Endothelial cell of umbilical vein (primary cell): Measurements from ENCODE around the gene FXYD6. TPM values are rescaled to one million over a fixed set of nuclear protein-coding genes. Genes with fewer than 3 reads are reported as not detected.
A peak's percentile ranks its signal among the peaks of the same experiment; 100 is the strongest.

Experiments used
- BruUV-seq: library from RNA; stranded (reverse); fragments of 400-500 nt; replicated peaks from 2 replicates; lab custom pipeline; 2021; lab: Mats Ljungman, UMichigan
- CTCF ChIA-PET: fragments of 300-600, 350-600 bp; sonication (Branson Sonifier 250); formaldehyde crosslinking; loops from one replicate; lab custom pipeline; 2021; ENCODE audit warnings: antibody characterized with exemption, inconsistent platforms; lab: Charles Lee
- POLR2A ChIA-PET: fragments of 300-600, 350-600 bp; sonication (Branson Sonifier 250); formaldehyde crosslinking; loops from one replicate; lab custom pipeline; 2021; ENCODE audit warnings: antibody characterized with exemption, inconsistent platforms; lab: Charles Lee
- DNase-seq: peaks from one replicate; pipeline ENCODE4 v3.0.0-alpha.2; 2011; ENCODE audit warnings: low read depth, low spot score
- FAIRE-seq: peaks from 2 replicates; lab custom pipeline; 2011; peaks lifted over from hg19 to GRCh38; lab: Jason Lieb, UNC
- H2AFZ ChIP-seq: 2 replicates; pipeline ENCODE4 v1.6.0; 2012; ENCODE audit warnings: low read depth, low read length, control low read depth, inconsistent platforms
- H3K27ac ChIP-seq: 2 replicates; pipeline ENCODE4 v1.5.1; 2011; ENCODE audit warnings: low read depth, mild to moderate bottlenecking, control low read depth, low read length, moderate library complexity; ENCODE audit not compliant: insufficient read depth
- H3K27me3 ChIP-seq, 2 experiments: 2 replicates each; pipeline versions ENCODE4 v1.6.0 to v1.6.1; 2011; ENCODE audit warnings: low read length in 2 of 2, mixed read lengths in 1 of 2; ENCODE audit not compliant: control insufficient read depth in 2 of 2, insufficient read depth in 2 of 2
- H3K36me3 ChIP-seq, 2 experiments: 2 replicates in 1 of 2; 3 replicates in 1 of 2; pipeline ENCODE4 v1.5.1; 2011; ENCODE audit warnings: low read length in 2 of 2, mild to moderate bottlenecking in 1 of 2, moderate library complexity in 1 of 2; ENCODE audit not compliant: control insufficient read depth in 2 of 2, insufficient read depth in 2 of 2; ENCODE audit errors: extremely low read depth in 1 of 2
- H3K4me1 ChIP-seq: 3 replicates; pipeline ENCODE4 v1.5.1; 2011; ENCODE audit warnings: mild to moderate bottlenecking, low read length; ENCODE audit not compliant: control insufficient read depth, insufficient read depth; ENCODE audit errors: extremely low read depth
- H3K4me2 ChIP-seq: 2 replicates; pipeline ENCODE4 v1.6.1; 2011; ENCODE audit warnings: low read length, control low read depth, mixed read lengths; ENCODE audit not compliant: insufficient read depth
- H3K4me3 ChIP-seq, 3 experiments: fragments of 200-600 bp in 1 of 3; sonication (generic), shearing (Covaris generic) in 1 of 3; replicated peaks in 1 of 3; 2 replicates each; pipeline ENCODE4 v1.5.1; 2011 to 2016; ENCODE audit warnings: control low read depth in 3 of 3, low read length in 3 of 3, mild to moderate bottlenecking in 2 of 3, inconsistent platforms in 1 of 3, low read depth in 1 of 3, moderate library complexity in 1 of 3; ENCODE audit not compliant: insufficient read depth in 1 of 3
- H3K79me2 ChIP-seq: 2 replicates; pipeline ENCODE4 v1.6.0; 2012; ENCODE audit warnings: low read length, inconsistent platforms; ENCODE audit not compliant: control insufficient read depth, insufficient read depth
- H3K9ac ChIP-seq: replicated peaks from 2 replicates; pipeline ENCODE3; 2011; ENCODE audit warnings: low read length, control low read depth; ENCODE audit not compliant: insufficient read depth; ENCODE audit errors: extremely low read depth
- H3K9me1 ChIP-seq: replicated peaks from 3 replicates; pipeline ENCODE4 v1.6.0; 2011; ENCODE audit warnings: mild to moderate bottlenecking, low read length; ENCODE audit not compliant: control insufficient read depth, insufficient read depth; ENCODE audit errors: extremely low read depth
- H3K9me3 ChIP-seq: replicated peaks from 2 replicates; pipeline ENCODE4 v1.5.1; 2012; ENCODE audit warnings: low read length, inconsistent platforms; ENCODE audit not compliant: control insufficient read depth, insufficient read depth
- H4K20me1 ChIP-seq: replicated peaks from 2 replicates; pipeline ENCODE3; 2011; ENCODE audit warnings: mild to moderate bottlenecking, low read length; ENCODE audit not compliant: control insufficient read depth, insufficient read depth; ENCODE audit errors: extremely low read depth
- EZH2 ChIP-seq: IDR thresholded peaks from 2 replicates; pipeline ENCODE4 v1.6.1; 2012; ENCODE audit warnings: borderline replicate concordance, low read depth, mild to moderate bottlenecking, moderate library complexity, low read length, inconsistent platforms; ENCODE audit not compliant: severe bottlenecking
- FOS ChIP-seq: IDR thresholded peaks from 2 replicates; pipeline ENCODE4 v1.6.1; 2011; ENCODE audit warnings: mild to moderate bottlenecking, low read length, moderate library complexity, borderline replicate concordance; ENCODE audit not compliant: insufficient read depth
- GATA2 ChIP-seq: IDR thresholded peaks from 2 replicates; pipeline ENCODE4 v1.7.0; 2011; ENCODE audit warnings: low read depth, mild to moderate bottlenecking, moderate library complexity, mixed read lengths, low read length; ENCODE audit not compliant: insufficient read length, insufficient read depth
- JUN ChIP-seq: IDR thresholded peaks from 2 replicates; pipeline ENCODE4 v1.6.1; 2011; ENCODE audit warnings: borderline replicate concordance, low read depth; ENCODE audit not compliant: insufficient read length, insufficient read depth
- MYC ChIP-seq: IDR thresholded peaks from one replicate; pipeline ENCODE4 v1.6.1; 2011; ENCODE audit warnings: mild to moderate bottlenecking, low read depth, low read length
- POLR2A ChIP-seq: IDR thresholded peaks from 2 replicates; pipeline ENCODE4 v1.6.1; 2012; ENCODE audit warnings: low read depth, mild to moderate bottlenecking, control low read depth, low read length
- POLR2AphosphoS5 ChIP-seq: IDR thresholded peaks from 2 replicates; pipeline ENCODE4 v1.6.1; 2012; ENCODE audit warnings: low read depth, mild to moderate bottlenecking, control low read depth, low read length, moderate library complexity; ENCODE audit not compliant: insufficient read depth
- dilution Hi-C: fragments of 300-500 bp; cut with MboI; formaldehyde crosslinking; loops from one replicate; pipeline ENCODE4 v1.15.0; 2019; ENCODE audit warnings: low sequenced_read_pairs; ENCODE audit not compliant: extremely low pct_ligation_motif_present
- intact Hi-C: fragments of 100-400 bp; cut with micrococcal nuclease; formaldehyde crosslinking; loops from one replicate; pipeline ENCODE4 v1.10.0; 2022
- polyA plus RNA-seq, 4 experiments: library from polyadenylated mRNA; depleted of rRNA in 3 of 4; stranded (reverse) in 3 of 4; unstranded in 1 of 4; fragments of >200 nt; gene quantifications; 2 replicates each; pipeline versions ENCODE4 v1.2.1 to v1.2.3, GENCODE V29; 2011 to 2012; ENCODE audit warnings: missing spikeins in 1 of 4
- total RNA-seq: library from RNA; stranded (reverse); gene quantifications from 2 replicates; pipeline ENCODE4 v1.2.3, GENCODE V29; 2021
- TF ChIP-seq, protein P1 (sequence below), 2 donors: IDR thresholded peaks; 1 replicate in 1 of 2; 2 replicates in 1 of 2; pipeline ENCODE4 v1.5.1; 2011; ENCODE audit warnings: low read length in 2 of 2, mild to moderate bottlenecking in 2 of 2, moderate library complexity in 2 of 2, control low read depth in 1 of 2, inconsistent platforms in 1 of 2, low read depth in 1 of 2; ENCODE audit not compliant: insufficient read depth in 1 of 2; ENCODE audit errors: extremely low read depth in 1 of 2
- TF ChIP-seq, protein P2 (sequence below): IDR thresholded peaks from 2 replicates; pipeline ENCODE4 v1.6.1; 2011; ENCODE audit not compliant: insufficient read depth, insufficient read length

The FXYD6 gene
- total and polyA plus RNA-seq, 2 donors (not counting 3 experiments of a cell fraction or from before 2014, with no cell fraction given), result 1.4 to 8.7 TPM

DNA sequence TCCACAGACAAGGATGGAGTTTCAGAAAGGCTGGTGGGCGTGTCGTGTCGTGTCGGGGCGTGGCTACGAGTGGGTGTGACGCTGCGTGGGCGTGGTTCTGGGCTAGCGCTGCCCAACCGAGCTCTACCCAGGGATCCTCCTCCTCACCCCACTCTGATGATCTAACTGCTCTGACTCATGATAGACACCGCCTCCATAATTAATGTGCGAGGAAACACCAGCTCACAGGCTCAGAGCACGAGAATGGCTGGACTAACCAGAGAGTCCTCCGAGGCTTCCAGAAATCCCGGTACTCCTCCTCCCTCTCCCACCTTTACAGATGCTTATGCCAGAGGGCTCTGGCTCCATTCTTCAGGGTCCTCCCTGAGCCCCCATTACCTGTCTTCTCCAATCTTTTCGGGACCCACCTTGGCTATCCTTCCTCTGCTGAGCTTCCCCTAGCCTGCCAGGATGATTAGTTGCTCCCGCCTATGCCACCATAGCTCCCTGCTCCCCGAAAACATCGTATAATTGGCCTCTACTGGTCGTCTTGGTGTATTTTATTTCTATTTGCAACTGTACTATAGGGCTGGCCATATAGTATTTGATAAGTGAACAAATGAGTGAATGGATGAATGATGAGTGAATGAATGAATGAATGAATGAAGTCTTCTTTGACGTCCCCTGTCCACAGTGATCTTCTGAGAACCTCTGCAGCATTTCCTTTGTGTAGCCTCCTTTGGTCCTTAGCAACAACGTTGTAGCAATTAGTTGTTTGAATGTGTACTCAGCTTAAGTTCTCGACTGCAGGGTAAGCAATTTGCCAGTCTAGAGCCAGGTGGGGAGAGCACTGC, 31.0 kb upstream of the FXYD6 start:
- TF ChIP-seq, protein P1, sequence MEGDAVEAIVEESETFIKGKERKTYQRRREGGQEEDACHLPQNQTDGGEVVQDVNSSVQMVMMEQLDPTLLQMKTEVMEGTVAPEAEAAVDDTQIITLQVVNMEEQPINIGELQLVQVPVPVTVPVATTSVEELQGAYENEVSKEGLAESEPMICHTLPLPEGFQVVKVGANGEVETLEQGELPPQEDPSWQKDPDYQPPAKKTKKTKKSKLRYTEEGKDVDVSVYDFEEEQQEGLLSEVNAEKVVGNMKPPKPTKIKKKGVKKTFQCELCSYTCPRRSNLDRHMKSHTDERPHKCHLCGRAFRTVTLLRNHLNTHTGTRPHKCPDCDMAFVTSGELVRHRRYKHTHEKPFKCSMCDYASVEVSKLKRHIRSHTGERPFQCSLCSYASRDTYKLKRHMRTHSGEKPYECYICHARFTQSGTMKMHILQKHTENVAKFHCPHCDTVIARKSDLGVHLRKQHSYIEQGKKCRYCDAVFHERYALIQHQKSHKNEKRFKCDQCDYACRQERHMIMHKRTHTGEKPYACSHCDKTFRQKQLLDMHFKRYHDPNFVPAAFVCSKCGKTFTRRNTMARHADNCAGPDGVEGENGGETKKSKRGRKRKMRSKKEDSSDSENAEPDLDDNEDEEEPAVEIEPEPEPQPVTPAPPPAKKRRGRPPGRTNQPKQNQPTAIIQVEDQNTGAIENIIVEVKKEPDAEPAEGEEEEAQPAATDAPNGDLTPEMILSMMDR (IDR thresholded peaks at IDR 0.05; ENCODE audit: extremely low read depth in 1 of 2, insufficient read depth in 1 of 2, low read depth in 1 of 2, low read length in 2 of 2), result no peak
- TF ChIP-seq MYC, result no peak
- no peak for TF ChIP-seq POLR2A
- TF ChIP-seq FOS, result peak; percentile 63
- TF ChIP-seq GATA2, result no peak
- TF ChIP-seq, protein P2, sequence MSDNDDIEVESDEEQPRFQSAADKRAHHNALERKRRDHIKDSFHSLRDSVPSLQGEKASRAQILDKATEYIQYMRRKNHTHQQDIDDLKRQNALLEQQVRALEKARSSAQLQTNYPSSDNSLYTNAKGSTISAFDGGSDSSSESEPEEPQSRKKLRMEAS, result no peak
- TF ChIP-seq POLR2AphosphoS5, result no peak
- no peak for TF ChIP-seq EZH2
- peak; percentile 66 for TF ChIP-seq JUN

More for the DNA sequence above, 31.0 kb upstream of the FXYD6 start:
- H3K4me2 ChIP-seq, result peak overlapping the region; percentile 26
- no peak overlapping the region for H3K4me3 ChIP-seq
- peak overlapping the region; percentile 49 for H3K27ac ChIP-seq
- ChIA-PET POLR2A (interaction anchor here (0.8 to 0.9 kb wide), 2 partner anchors 39 to 83 kb away, joined by 3 read pairs; partner anchors contain the start of gene FXYD2), CTCF (interaction anchor here (1.2 to 2.9 kb wide), 8 partner anchors 13 to 481 kb away, joined by 3 to 22 read pairs (median 6); no protein-coding TSS in a partner anchor)
- dilution Hi-C loops, result no loop called here
- H3K79me2 ChIP-seq, result no peaks in the 10 kb centered on the region
- FAIRE-seq, result peak; percentile 100
- no peaks in the 10 kb centered on the region for H3K9me1 ChIP-seq
- peaks cover 5% of the 10 kb centered on the region for H3K4me1 ChIP-seq
- H3K27me3 ChIP-seq, result no peaks in the 10 kb centered on the region
- TSS peak; percentile 95 for BruUV-seq
- H4K20me1 ChIP-seq, result no peaks in the 10 kb centered on the region
- H3K9me3 ChIP-seq, result no peaks in the 10 kb centered on the region
- peak overlapping the region; percentile 74 for H2AFZ ChIP-seq
- no peaks in the 10 kb centered on the region for H3K36me3 ChIP-seq
- peak; percentile 94 for DNase-seq
- H3K9ac ChIP-seq, result peak overlapping the region; percentile 36
- intact Hi-C loops, result loop anchor here (1.0 kb wide), 3 partner anchors 40 to 84 kb away; no protein-coding TSS in a partner anchor
